GM18858 (cell line): ENCODE measurements around the gene DNMT3B.
"Not testable (repeated sequence)": the region's sequence is repeated elsewhere in the genome, so short reads cannot be mapped to it uniquely, and the experiment has no call there.

Source experiments
- ATAC-seq: cut with Tn5 transposase; IDR thresholded peaks from one replicate; pipeline ENCODE4 v1.9.1; 2021; ENCODE audit not compliant: unreplicated experiment

DNMT3B gene

DNA sequence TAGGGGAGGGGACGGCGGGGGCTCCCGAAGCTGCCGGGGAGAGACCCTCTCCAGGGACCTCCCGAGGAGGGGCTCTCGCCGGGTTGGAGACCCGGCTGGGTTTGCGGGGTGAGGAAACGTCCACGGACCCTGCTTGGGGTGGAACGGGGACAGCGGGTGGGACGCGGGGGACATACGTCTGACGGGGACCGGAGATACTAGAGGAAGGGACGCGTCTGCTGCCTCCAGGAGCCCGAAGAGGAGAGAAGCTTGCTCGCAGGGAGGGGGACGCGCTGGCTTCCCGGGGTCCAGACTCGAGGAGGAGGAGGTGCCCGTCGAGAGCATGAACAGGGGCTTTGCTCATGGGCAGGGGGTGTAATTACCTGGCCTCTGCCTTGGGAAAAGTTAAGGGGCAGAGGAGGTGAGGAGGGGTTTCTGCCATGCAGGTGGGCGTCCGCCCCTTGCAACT is 593 bp downstream of the DNMT3B start:
- no peak for ATAC-seq

- ATAC-seq = no peak
These were observed 1.2 kb downstream of the DNMT3B start for GRCh38 chr20:32763202-32764004.

DNA sequence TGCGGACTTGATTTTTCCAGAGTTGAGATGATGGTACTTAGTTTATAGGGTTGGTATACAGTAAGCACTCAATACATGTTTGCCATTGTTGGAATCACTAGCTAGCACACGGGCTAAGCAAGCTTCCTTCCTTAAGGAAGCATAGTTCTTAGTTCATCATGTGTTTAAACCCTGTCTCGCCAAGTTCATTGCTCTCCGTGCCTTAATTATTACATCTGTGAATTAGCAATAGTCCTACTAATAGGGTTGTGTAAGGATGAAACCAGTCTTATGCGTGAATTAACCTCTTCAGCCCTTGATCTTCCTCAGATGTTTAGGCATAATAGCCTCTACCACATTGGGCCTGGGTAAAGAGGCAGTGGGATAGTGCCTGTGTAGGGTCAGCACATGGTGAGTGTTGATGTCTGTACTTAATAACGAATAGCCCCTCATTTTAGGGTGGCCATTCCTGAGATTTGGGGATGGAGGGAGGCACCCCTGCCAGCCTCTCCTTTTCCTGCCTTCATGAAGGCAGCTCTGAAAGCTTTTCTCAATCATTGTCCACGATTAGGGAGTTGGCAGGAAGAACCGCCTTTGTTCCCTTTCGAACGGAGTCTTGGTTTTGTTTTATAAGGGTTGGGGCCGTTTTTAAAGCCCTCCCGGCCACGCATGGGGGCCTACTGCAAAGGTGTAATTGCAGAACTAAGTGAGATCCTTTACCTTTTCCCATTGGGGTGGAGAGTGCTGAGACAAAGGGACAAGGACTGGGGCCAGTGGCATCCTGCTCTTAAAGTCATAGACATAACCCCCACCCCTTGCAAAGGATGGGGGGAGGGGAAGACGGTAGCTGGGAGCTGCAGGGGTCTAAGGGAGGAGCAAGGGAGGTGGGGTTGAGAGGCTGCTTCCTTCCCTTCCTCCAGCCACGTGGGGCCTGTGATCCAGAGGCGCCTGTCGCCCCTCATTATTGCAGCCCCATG is 2.1 kb downstream of the DNMT3B start:
- ATAC-seq = no peak

DNA sequence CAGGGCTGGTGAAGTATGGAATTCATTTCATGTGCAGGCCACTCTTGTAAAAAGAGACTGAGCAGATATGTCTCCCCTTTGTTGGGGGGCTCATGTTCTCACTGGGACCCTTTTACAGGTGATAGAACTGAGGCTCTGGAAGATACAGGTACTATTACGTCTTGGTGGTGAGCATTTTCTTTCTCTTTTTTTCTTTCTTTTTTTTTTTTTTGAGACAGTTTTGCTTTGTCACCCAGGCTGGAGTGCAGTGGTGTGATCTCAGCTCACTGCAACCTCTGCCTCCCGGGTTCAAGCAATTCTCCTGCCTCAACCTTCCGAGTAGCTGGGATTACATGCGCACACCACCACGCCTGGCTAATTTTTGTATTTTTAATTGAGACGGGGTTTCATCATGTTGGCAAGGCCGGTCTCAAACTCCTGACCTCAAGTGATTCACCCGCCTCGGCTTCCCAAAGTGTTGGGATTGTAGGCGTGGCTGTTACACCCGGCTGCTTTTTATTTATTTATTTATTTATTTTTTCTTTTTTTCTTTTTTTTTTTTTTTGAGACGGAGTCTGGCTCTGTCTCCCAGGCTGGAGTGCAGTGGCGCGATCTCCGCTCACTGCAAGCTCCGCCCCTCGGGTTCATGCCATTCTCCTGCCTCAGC is 3.2 kb downstream of the DNMT3B start:
- ATAC-seq = not testable (repeated sequence)

- no peak for ATAC-seq
These were observed 5.4 kb downstream of the DNMT3B start for GRCh38 chr20:32767418-32768198.

GRCh38 chr20:32772046-32772445 is 9.9 kb downstream of the DNMT3B start:
- ATAC-seq = no peak

- no peak for ATAC-seq
These were observed 11.0 kb downstream of the DNMT3B start for GRCh38 chr20:32773223-32773622.

DNA sequence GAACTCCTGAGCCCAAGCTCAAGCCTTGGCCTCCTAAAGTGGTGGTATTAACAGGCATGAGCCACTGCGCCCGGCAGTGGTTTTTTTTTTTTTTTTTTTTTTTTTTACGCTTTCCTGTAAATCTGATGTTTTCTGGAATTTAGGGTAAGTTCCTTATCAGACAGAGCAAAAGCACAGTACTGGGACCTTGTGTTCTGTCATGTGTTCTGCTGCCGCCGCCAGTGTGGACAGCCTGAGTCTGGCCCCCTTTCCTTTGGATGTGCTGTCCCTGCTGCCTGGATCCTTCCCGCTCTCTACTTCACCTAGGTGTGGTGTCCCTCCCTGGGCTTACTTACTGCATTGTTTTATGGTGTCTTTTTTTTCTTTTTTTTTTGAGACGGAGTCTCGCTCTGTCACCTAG is 11.7 kb downstream of the DNMT3B start:
- no peak for ATAC-seq

GRCh38 chr20:32775336-32775991 is 13.3 kb downstream of the DNMT3B start:
- ATAC-seq = no peak

GRCh38 chr20:32777177-32777956 is 15.2 kb downstream of the DNMT3B start:
- ATAC-seq = no peak

GRCh38 chr20:32779500-32780211 is 17.5 kb downstream of the DNMT3B start:
- no peak for ATAC-seq

DNA sequence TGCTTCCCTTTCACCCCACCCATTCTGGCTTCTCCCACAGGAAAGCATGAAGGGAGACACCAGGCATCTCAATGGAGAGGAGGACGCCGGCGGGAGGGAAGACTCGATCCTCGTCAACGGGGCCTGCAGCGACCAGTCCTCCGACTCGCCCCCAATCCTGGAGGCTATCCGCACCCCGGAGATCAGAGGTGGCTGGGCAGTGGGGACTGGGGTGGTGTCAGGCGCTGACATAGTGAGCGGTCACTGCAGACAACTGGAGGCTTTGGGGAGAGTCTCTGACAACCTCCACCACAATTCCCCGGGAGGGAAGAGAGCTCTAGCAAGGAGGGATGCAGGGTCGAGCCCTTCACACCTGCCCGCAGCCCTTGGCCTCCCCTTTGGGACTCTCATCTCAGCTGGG is 18.1 kb downstream of the DNMT3B start:
- ATAC-seq = no peak

DNA sequence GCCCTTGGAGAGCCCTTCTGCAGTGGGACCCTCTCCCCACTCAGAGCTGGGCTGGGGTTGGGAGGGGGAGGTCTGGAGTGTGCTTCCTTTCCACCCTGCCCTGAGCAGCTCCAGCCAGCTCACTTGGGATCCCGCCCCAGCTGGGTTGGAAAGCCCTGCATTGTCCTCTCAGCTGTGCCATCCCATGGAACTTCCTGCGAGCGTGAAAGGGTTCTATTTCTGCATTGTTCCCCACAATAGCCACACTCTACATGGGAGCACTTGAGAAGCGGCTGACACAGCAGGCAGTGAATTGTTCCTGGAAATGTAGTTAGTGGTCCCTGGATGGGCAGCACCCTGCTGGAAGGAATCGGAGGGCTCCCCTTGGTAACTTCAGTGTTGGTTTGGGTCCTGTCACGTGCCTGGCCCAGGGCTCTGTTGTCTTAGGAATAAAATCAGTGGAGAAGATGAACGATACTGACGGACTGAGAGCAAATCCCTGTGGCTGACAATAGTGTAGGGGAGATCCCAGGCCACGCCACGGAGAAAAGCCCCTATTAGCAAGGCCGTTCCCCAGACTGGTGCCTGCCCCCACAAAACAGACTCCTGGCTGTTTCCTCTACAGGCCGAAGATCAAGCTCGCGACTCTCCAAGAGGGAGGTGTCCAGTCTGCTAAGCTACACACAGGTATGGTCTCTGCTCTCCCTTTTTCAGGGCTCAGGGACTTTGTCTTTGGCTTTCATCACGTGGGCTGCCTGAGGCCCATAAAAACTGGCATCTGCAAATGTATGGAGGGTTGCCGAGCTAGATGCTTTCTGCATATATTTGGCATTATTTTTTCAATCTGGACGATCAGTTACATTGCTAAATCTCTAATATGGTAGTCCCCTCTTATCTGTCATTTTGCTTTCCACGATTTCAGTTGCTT is 18.8 kb downstream of the DNMT3B start:
- ATAC-seq = no peak

GRCh38 chr20:32784369-32785080 is 22.3 kb downstream of the DNMT3B start:
- ATAC-seq = no peak

DNA sequence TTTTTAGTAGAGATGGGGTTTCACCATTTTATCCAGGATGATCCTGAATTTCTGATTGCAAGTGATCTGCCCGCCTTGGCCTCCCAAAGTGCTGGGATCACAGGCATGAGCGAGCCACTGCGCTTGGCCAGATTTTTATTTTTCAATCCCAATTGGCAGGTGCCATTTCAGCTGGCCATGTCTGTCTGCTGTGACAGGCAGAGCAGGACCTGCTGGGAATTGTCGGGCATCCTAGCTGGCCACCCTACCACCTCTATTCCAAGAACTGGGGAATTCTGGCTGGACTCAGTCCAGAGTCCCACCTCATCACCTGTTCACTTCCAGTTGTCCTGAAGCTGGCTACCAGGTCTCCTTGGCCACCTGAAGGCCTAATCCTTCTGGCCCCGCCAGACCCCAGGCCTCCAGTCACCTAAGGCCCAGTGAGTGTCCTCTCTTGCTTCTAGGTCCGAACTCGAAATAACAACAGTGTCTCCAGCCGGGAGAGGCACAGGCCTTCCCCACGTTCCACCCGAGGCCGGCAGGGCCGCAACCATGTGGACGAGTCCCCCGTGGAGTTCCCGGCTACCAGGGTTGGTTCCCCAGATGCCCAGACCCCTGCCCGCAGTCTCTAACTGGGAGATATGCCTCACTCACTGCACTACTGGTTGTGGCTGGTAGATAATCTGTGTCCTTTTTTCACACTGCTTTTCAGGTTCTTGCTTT is 24.0 kb downstream of the DNMT3B start:
- ATAC-seq = no peak

- no peak for ATAC-seq
These were observed 25.0 kb downstream of the DNMT3B start for GRCh38 chr20:32787168-32787567.
